ENCODE results near the gene ACACA. TPM values are rescaled to one million over a fixed set of nuclear protein-coding genes. Genes with fewer than 3 reads are reported as not detected.

The ACACA gene
- total RNA-seq, 8 experiments from 2014 or later: 38.5 to 94.5 (median 47.3) TPM

DNA sequence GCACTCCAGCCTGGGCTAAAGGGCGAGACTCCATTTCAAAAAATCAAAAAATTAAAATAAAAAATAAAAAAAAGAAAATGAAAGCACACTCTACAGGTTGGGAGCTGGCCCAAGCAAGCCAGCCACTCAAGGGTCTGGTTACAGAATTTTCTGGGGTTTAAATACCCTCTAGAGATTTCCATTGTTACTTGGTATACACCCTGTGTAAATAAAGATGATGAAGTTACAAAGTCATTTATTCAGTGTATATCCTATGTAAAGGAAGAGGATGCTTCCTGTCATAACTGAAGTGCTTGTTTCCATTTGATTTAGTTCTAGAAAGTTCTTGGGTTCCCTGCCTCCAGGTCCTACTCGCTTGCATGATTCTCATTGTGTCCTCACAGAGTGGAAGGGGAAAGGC lies 110.7 kb downstream of the ACACA start:
- H3K4me3 ChIP-seq: no peak overlapping the region
- peaks cover 17 to 19% of the 10 kb centered on the region in 2 donors for H3K4me1 ChIP-seq (replicated peaks in 1 of 2)
- ATAC-seq (replicated peaks in 6 of 8): peak in 2 of 8 experiments; percentile 21 to 96
- 94 to 100% (median 100%) methylated on average over 1 to 2 of the region's 2 CpGs; no CpG with 5 or more reads in 2 of the 10 experiments for WGBS, 10 experiments
- in situ Hi-C loops (cut with MboI; ENCODE audit: low pct_unique_long_range_greater_than_20kb in 2 of 9, low sequenced_read_pairs in 9 of 9, unreplicated experiment in 9 of 9): no loop called here
- no peak overlapping the region for H3K27ac ChIP-seq

GRCh38 chr17:37294888-37295287 lies 111.7 kb downstream of the ACACA start:
- in situ Hi-C loops (cut with MboI; ENCODE audit: low pct_unique_long_range_greater_than_20kb in 2 of 9, low sequenced_read_pairs in 9 of 9, unreplicated experiment in 9 of 9): no loop called here
- H3K4me1 ChIP-seq (replicated peaks in 1 of 2): peaks cover 12 to 13% of the 10 kb centered on the region in 2 donors
- no peak for ATAC-seq (replicated peaks in 6 of 8)
- WGBS, 10 experiments: 40 to 90% (median 59%) methylated on average over 1 to 4 of the region's 4 CpGs; no CpG with 5 or more reads in 4 of the 10 experiments
- no peak overlapping the region for H3K4me3 ChIP-seq
- no peak overlapping the region for H3K27ac ChIP-seq

DNA sequence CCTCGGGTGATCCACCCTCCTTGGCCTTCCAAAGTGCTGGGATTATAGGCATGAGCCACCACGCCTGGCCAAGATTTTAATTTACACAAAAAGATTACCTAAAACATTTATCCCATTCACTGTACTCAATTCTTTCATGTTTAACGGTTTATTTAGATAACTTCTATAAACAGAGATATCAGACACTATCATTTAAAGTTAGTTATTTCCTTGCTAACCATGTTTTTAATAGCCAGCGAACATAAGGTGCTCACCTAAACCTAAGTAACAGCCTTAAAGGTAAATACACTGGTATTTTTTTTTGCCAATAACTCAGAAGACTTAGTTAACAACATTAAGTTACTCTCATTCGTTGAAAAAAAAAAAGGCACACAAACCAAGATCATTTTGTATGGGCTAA lies 112.9 kb downstream of the ACACA start:
- H3K4me3 ChIP-seq: no peak overlapping the region
- H3K27ac ChIP-seq: no peak overlapping the region
- ATAC-seq (replicated peaks in 6 of 8): no peak
- in situ Hi-C loops (cut with MboI; ENCODE audit: low pct_unique_long_range_greater_than_20kb in 2 of 9, low sequenced_read_pairs in 9 of 9, unreplicated experiment in 9 of 9): no loop called here
- peaks cover under 1 to 3% of the 10 kb centered on the region in 2 donors for H3K4me1 ChIP-seq (replicated peaks in 1 of 2)
- WGBS, 10 experiments: 93 to 100% (median 97%) methylated on average over 3 to 5 of the region's 5 CpGs; no CpG with 5 or more reads in 1 of the 10 experiments

- Histone ChIP-seq H3K4me1 (replicated peaks in 1 of 2) (no peaks in the 10 kb centered on the region), H3K4me3 (no peak overlapping the region), H3K27ac (no peak overlapping the region)
- in situ Hi-C loops (cut with MboI; ENCODE audit: low pct_unique_long_range_greater_than_20kb in 2 of 9, low sequenced_read_pairs in 9 of 9, unreplicated experiment in 9 of 9): no loop called here
- WGBS, 10 experiments: 42 to 100% (median 94%) methylated on average over 1 to 9 of the region's 9 CpGs
- no peak for ATAC-seq (replicated peaks in 6 of 8)
Measured at GRCh38 chr17:37292429-37293139, 114.1 kb downstream of the ACACA start.

- no peaks in the 10 kb centered on the region for H3K4me1 ChIP-seq (replicated peaks in 1 of 2)
- no peak overlapping the region for H3K27ac ChIP-seq
- no peak for ATAC-seq (replicated peaks in 6 of 8)
- in situ Hi-C loops (cut with MboI; ENCODE audit: low pct_unique_long_range_greater_than_20kb in 2 of 9, low sequenced_read_pairs in 9 of 9, unreplicated experiment in 9 of 9): no loop called here
- WGBS, 10 experiments: 100% methylated on average over 1 to 2 of the region's 4 CpGs; no CpG with 5 or more reads in 4 of the 10 experiments
- no peak overlapping the region for H3K4me3 ChIP-seq
Measured at GRCh38 chr17:37291351-37291750, 115.3 kb downstream of the ACACA start.

DNA sequence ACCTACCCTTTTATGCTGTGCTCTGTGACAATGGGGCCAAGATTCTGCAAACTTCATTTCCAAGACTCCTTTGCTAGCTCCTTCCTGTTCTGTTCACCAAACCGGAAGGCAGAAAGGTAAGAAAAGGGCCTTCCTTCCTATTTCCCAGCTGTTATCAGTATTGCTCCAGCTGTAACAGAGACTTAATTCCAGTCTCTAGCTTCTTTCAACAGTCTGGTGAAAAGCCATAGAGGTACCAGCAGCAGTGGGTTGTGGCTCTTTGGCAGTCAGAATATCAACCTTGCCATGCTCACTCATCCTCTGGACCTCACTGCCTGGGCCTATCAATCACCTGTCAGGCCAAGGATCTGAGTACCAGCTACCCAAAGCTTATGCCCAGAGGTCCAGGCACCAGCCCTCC lies 120.2 kb downstream of the ACACA start:
- ATAC-seq (replicated peaks in 6 of 8): no peak
- in situ Hi-C loops (cut with MboI; ENCODE audit: low pct_unique_long_range_greater_than_20kb in 2 of 9, low sequenced_read_pairs in 9 of 9, unreplicated experiment in 9 of 9): no loop called here
- Histone ChIP-seq H3K4me3 (no peak overlapping the region), H3K4me1 (replicated peaks in 1 of 2) (no peaks in the 10 kb centered on the region), H3K27ac (no peak overlapping the region)
- WGBS, 10 experiments: 86% methylated on average over 1 of the region's 1 CpG; no CpG with 5 or more reads in 9 of the 10 experiments

GRCh38 chr17:37284191-37284590 lies 122.4 kb downstream of the ACACA start:
- in situ Hi-C loops (cut with MboI; ENCODE audit: low pct_unique_long_range_greater_than_20kb in 2 of 9, low sequenced_read_pairs in 9 of 9, unreplicated experiment in 9 of 9): no loop called here
- ATAC-seq (replicated peaks in 6 of 8): no peak
- H3K4me3 ChIP-seq: no peak overlapping the region
- H3K4me1 ChIP-seq (replicated peaks in 1 of 2): no peaks in the 10 kb centered on the region
- 72 to 93% methylated on average over 2 of the region's 2 CpGs; no CpG with 5 or more reads in 8 of the 10 experiments for WGBS, 10 experiments
- H3K27ac ChIP-seq: no peak overlapping the region

- Histone ChIP-seq H3K4me3 (no peak overlapping the region), H3K27ac (no peak overlapping the region), H3K4me1 (replicated peaks in 1 of 2) (no peaks in the 10 kb centered on the region)
- ATAC-seq (replicated peaks in 6 of 8): no peak
- in situ Hi-C loops (cut with MboI; ENCODE audit: low pct_unique_long_range_greater_than_20kb in 2 of 9, low sequenced_read_pairs in 9 of 9, unreplicated experiment in 9 of 9): no loop called here
Measured at GRCh38 chr17:37283414-37283961, 123.1 kb downstream of the ACACA start.

DNA sequence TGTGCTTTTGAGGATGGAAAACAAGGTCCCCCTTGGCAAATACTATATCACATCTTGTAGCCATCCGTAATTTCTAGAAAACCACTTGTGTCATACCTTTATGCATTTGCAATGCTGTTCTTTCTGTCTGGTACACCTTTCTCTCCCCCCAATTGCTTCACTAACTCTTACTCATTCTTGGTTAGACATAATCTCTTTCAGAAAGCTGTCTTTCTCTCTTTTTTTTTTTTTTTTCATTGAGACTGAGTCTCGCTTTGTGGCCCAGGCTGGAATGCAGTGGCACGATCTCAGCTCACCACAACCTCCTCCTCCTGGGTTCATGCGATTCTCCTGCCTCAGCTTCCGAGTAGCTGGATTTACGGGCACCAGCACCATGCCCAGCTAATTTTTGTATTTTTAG lies 125.8 kb downstream of the ACACA start:
- H3K4me1 ChIP-seq (replicated peaks in 1 of 2): no peaks in the 10 kb centered on the region
- in situ Hi-C loops (cut with MboI; ENCODE audit: low pct_unique_long_range_greater_than_20kb in 2 of 9, low sequenced_read_pairs in 9 of 9, unreplicated experiment in 9 of 9): no loop called here
- no peak for ATAC-seq (replicated peaks in 6 of 8)

GRCh38 chr17:37278247-37278894 lies 128.3 kb downstream of the ACACA start:
- in situ Hi-C loops (cut with MboI; ENCODE audit: low pct_unique_long_range_greater_than_20kb in 2 of 9, low sequenced_read_pairs in 9 of 9, unreplicated experiment in 9 of 9): no loop called here
- no peak for ATAC-seq (replicated peaks in 6 of 8)
- Histone ChIP-seq H3K4me3 (no peak overlapping the region), H3K27ac (no peak overlapping the region), H3K4me1 (replicated peaks in 1 of 2) (peaks cover 5 to 21% of the 10 kb centered on the region in 2 donors)
- WGBS, 10 experiments: 49 to 93% (median 80%) methylated on average over 1 to 2 of the region's 2 CpGs; no CpG with 5 or more reads in 1 of the 10 experiments

More for the DNA sequence above, 125.8 kb downstream of the ACACA start:
- Histone ChIP-seq H3K27ac (no peak overlapping the region), H3K4me3 (no peak overlapping the region)
- WGBS, 10 experiments: 90 to 100% (median 100%) methylated on average over 2 to 6 of the region's 6 CpGs; no CpG with 5 or more reads in 1 of the 10 experiments

- no peak overlapping the region for H3K27ac ChIP-seq
- 0 to 67% (median 10%) methylated on average over 1 of the region's 1 CpG; no CpG with 5 or more reads in 6 of the 10 experiments for WGBS, 10 experiments
- no peak overlapping the region for H3K4me3 ChIP-seq
- H3K4me1 ChIP-seq (replicated peaks in 1 of 2): peaks cover 9 to 28% of the 10 kb centered on the region in 2 donors
- ATAC-seq (replicated peaks in 6 of 8): no peak
- in situ Hi-C loops (cut with MboI; ENCODE audit: low pct_unique_long_range_greater_than_20kb in 2 of 9, low sequenced_read_pairs in 9 of 9, unreplicated experiment in 9 of 9): no loop called here
Measured at GRCh38 chr17:37276475-37276874, 130.2 kb downstream of the ACACA start.

GRCh38 chr17:37274461-37274860 lies 132.2 kb downstream of the ACACA start:
- peak in 5 of 8 experiments; percentile 29 to 91 (median 53) for ATAC-seq (replicated peaks in 6 of 8)
- 45 to 72% (median 57%) methylated on average over 2 to 5 of the region's 6 CpGs; no CpG with 5 or more reads in 2 of the 10 experiments for WGBS, 10 experiments
- Histone ChIP-seq H3K4me3 (no peak overlapping the region), H3K27ac (no peak overlapping the region), H3K4me1 (replicated peaks in 1 of 2) (peaks cover 9 to 28% of the 10 kb centered on the region in 2 donors)
- in situ Hi-C loops (cut with MboI; ENCODE audit: low pct_unique_long_range_greater_than_20kb in 2 of 9, low sequenced_read_pairs in 9 of 9, unreplicated experiment in 9 of 9): no loop called here

- in situ Hi-C loops (cut with MboI; ENCODE audit: low pct_unique_long_range_greater_than_20kb in 2 of 9, low sequenced_read_pairs in 9 of 9, unreplicated experiment in 9 of 9): no loop called here
- ATAC-seq (replicated peaks in 6 of 8): peak; percentile 61 to 98 (median 80)
- Histone ChIP-seq H3K4me1 (replicated peaks in 1 of 2) (peaks cover 9 to 28% of the 10 kb centered on the region in 2 donors), H3K27ac (no peak overlapping the region), H3K4me3 (no peak overlapping the region)
- WGBS, 10 experiments: 14 to 100% (median 83%) methylated on average over 1 to 3 of the region's 3 CpGs
Measured at GRCh38 chr17:37273409-37274051, 133.1 kb downstream of the ACACA start.

Measured in motor neuron (in vitro differentiated cells).